ENCODE data around the gene ANXA9.

Gene ANXA9

GRCh38 chr1:150966011-150966410, 16.1 kb upstream of the ANXA9 start:
- Histone ChIP-seq H3K4me1 (ENCODE audit: control insufficient read depth in 1 of 2, insufficient read depth in 2 of 2, low read length in 2 of 2) (peaks cover 8 to 13% of the 10 kb centered on the region in 2 donors), H3K9me3 (ENCODE audit: control insufficient read depth in 1 of 2, low read length in 2 of 2) (no peaks in the 10 kb centered on the region), H3K27me3 (ENCODE audit: control insufficient read depth in 1 of 2, insufficient read depth in 2 of 2, low read length in 2 of 2) (no peaks in the 10 kb centered on the region), H3K27ac (ENCODE audit: low read depth, low read length) (no peak overlapping the region), H3K36me3 (ENCODE audit: control insufficient read depth in 1 of 2, insufficient read depth in 2 of 2, low read length in 2 of 2) (peaks cover 60 to 81% of the 10 kb centered on the region in 2 donors), H3K4me3 (ENCODE audit: low read depth in 1 of 2, low read length in 2 of 2) (no peak overlapping the region), H3K9ac (ENCODE audit: low read depth in 1 of 2, low read length in 2 of 2) (no peak overlapping the region)

- H3K4me1 ChIP-seq (ENCODE audit: control insufficient read depth in 1 of 2, insufficient read depth in 2 of 2, low read length in 2 of 2): peaks cover 27 to 32% of the 10 kb centered on the region in 2 donors
- no peak overlapping the region for H3K27ac ChIP-seq (ENCODE audit: low read depth, low read length)
- H3K4me3 ChIP-seq (ENCODE audit: low read depth in 1 of 2, low read length in 2 of 2): no peak overlapping the region
- no peaks in the 10 kb centered on the region for H3K27me3 ChIP-seq (ENCODE audit: control insufficient read depth in 1 of 2, insufficient read depth in 2 of 2, low read length in 2 of 2)
- H3K9me3 ChIP-seq (ENCODE audit: control insufficient read depth in 1 of 2, low read length in 2 of 2): no peaks in the 10 kb centered on the region
- peaks cover 50 to 64% of the 10 kb centered on the region in 2 donors for H3K36me3 ChIP-seq (ENCODE audit: control insufficient read depth in 1 of 2, insufficient read depth in 2 of 2, low read length in 2 of 2)
- no peak overlapping the region for H3K9ac ChIP-seq (ENCODE audit: low read depth in 1 of 2, low read length in 2 of 2)
These were observed 14.2 kb upstream of the ANXA9 start for GRCh38 chr1:150967936-150968335.

GRCh38 chr1:150968491-150968890, 13.6 kb upstream of the ANXA9 start:
- H3K27ac ChIP-seq (ENCODE audit: low read depth, low read length): no peak overlapping the region

GRCh38 chr1:150969626-150970025, 12.5 kb upstream of the ANXA9 start:
- Histone ChIP-seq H3K27me3 (ENCODE audit: control insufficient read depth in 1 of 2, insufficient read depth in 2 of 2, low read length in 2 of 2) (no peaks in the 10 kb centered on the region), H3K9me3 (ENCODE audit: control insufficient read depth in 1 of 2, low read length in 2 of 2) (no peaks in the 10 kb centered on the region), H3K4me3 (ENCODE audit: low read depth in 1 of 2, low read length in 2 of 2) (no peak overlapping the region), H3K27ac (ENCODE audit: low read depth, low read length) (no peak overlapping the region), H3K36me3 (ENCODE audit: control insufficient read depth in 1 of 2, insufficient read depth in 2 of 2, low read length in 2 of 2) (peaks cover 38 to 47% of the 10 kb centered on the region in 2 donors), H3K4me1 (ENCODE audit: control insufficient read depth in 1 of 2, insufficient read depth in 2 of 2, low read length in 2 of 2) (peaks cover 32 to 40% of the 10 kb centered on the region in 2 donors), H3K9ac (ENCODE audit: low read depth in 1 of 2, low read length in 2 of 2) (no peak overlapping the region)

More at GRCh38 chr1:150968491-150968890, 13.6 kb upstream of the ANXA9 start:
- Histone ChIP-seq H3K9me3 (ENCODE audit: control insufficient read depth in 1 of 2, low read length in 2 of 2) (no peaks in the 10 kb centered on the region), H3K27me3 (ENCODE audit: control insufficient read depth in 1 of 2, insufficient read depth in 2 of 2, low read length in 2 of 2) (no peaks in the 10 kb centered on the region), H3K9ac (ENCODE audit: low read depth in 1 of 2, low read length in 2 of 2) (no peak overlapping the region), H3K36me3 (ENCODE audit: control insufficient read depth in 1 of 2, insufficient read depth in 2 of 2, low read length in 2 of 2) (peaks cover 49 to 58% of the 10 kb centered on the region in 2 donors), H3K4me3 (ENCODE audit: low read depth in 1 of 2, low read length in 2 of 2) (no peak overlapping the region), H3K4me1 (ENCODE audit: control insufficient read depth in 1 of 2, insufficient read depth in 2 of 2, low read length in 2 of 2) (peaks cover 32 to 38% of the 10 kb centered on the region in 2 donors)

- Histone ChIP-seq H3K9ac (ENCODE audit: low read depth in 1 of 2, low read length in 2 of 2) (peak overlapping the region; percentile 3 to 27), H3K4me3 (ENCODE audit: low read depth in 1 of 2, low read length in 2 of 2) (peak overlapping the region; percentile 85 to 96), H3K27ac (ENCODE audit: low read depth, low read length) (no peak overlapping the region), H3K36me3 (ENCODE audit: control insufficient read depth in 1 of 2, insufficient read depth in 2 of 2, low read length in 2 of 2) (peaks cover 28 to 35% of the 10 kb centered on the region in 2 donors), H3K27me3 (ENCODE audit: control insufficient read depth in 1 of 2, insufficient read depth in 2 of 2, low read length in 2 of 2) (no peaks in the 10 kb centered on the region), H3K4me1 (ENCODE audit: control insufficient read depth in 1 of 2, insufficient read depth in 2 of 2, low read length in 2 of 2) (peaks cover 32 to 40% of the 10 kb centered on the region in 2 donors), H3K9me3 (ENCODE audit: control insufficient read depth in 1 of 2, low read length in 2 of 2) (no peaks in the 10 kb centered on the region)
These were observed 11.1 kb upstream of the ANXA9 start for GRCh38 chr1:150970808-150971582.

- H3K27me3 ChIP-seq (ENCODE audit: control insufficient read depth in 1 of 2, insufficient read depth in 2 of 2, low read length in 2 of 2): no peaks in the 10 kb centered on the region
- peak overlapping the region; percentile 85 to 96 for H3K4me3 ChIP-seq (ENCODE audit: low read depth in 1 of 2, low read length in 2 of 2)
- H3K27ac ChIP-seq (ENCODE audit: low read depth, low read length): peak overlapping the region; percentile 41
- no peaks in the 10 kb centered on the region for H3K9me3 ChIP-seq (ENCODE audit: control insufficient read depth in 1 of 2, low read length in 2 of 2)
- H3K9ac ChIP-seq (ENCODE audit: low read depth in 1 of 2, low read length in 2 of 2): peak overlapping the region; percentile 92 to 94
- H3K4me1 ChIP-seq (ENCODE audit: control insufficient read depth in 1 of 2, insufficient read depth in 2 of 2, low read length in 2 of 2): peaks cover 35 to 40% of the 10 kb centered on the region in 2 donors
- peaks cover 20 to 27% of the 10 kb centered on the region in 2 donors for H3K36me3 ChIP-seq (ENCODE audit: control insufficient read depth in 1 of 2, insufficient read depth in 2 of 2, low read length in 2 of 2)
These were observed 10.3 kb upstream of the ANXA9 start for GRCh38 chr1:150971583-150972416.

- peak overlapping the region; percentile 92 to 94 for H3K9ac ChIP-seq (ENCODE audit: low read depth in 1 of 2, low read length in 2 of 2)
- H3K4me3 ChIP-seq (ENCODE audit: low read depth in 1 of 2, low read length in 2 of 2): peak overlapping the region; percentile 85 to 96
- H3K9me3 ChIP-seq (ENCODE audit: control insufficient read depth in 1 of 2, low read length in 2 of 2): no peaks in the 10 kb centered on the region
- H3K4me1 ChIP-seq (ENCODE audit: control insufficient read depth in 1 of 2, insufficient read depth in 2 of 2, low read length in 2 of 2): peaks cover 42 to 47% of the 10 kb centered on the region in 2 donors
- peaks cover 14 to 20% of the 10 kb centered on the region in 2 donors for H3K36me3 ChIP-seq (ENCODE audit: control insufficient read depth in 1 of 2, insufficient read depth in 2 of 2, low read length in 2 of 2)
- H3K27me3 ChIP-seq (ENCODE audit: control insufficient read depth in 1 of 2, insufficient read depth in 2 of 2, low read length in 2 of 2): no peaks in the 10 kb centered on the region
- H3K27ac ChIP-seq (ENCODE audit: low read depth, low read length): peak overlapping the region; percentile 41
These were observed 9.6 kb upstream of the ANXA9 start for GRCh38 chr1:150972417-150972940.

GRCh38 chr1:150973258-150973835, 8.7 kb upstream of the ANXA9 start:
- peak overlapping the region; percentile 92 to 94 for H3K9ac ChIP-seq (ENCODE audit: low read depth in 1 of 2, low read length in 2 of 2)
- H3K4me1 ChIP-seq (ENCODE audit: control insufficient read depth in 1 of 2, insufficient read depth in 2 of 2, low read length in 2 of 2): peaks cover 45 to 50% of the 10 kb centered on the region in 2 donors
- peak overlapping the region; percentile 85 to 96 for H3K4me3 ChIP-seq (ENCODE audit: low read depth in 1 of 2, low read length in 2 of 2)
- no peaks in the 10 kb centered on the region for H3K9me3 ChIP-seq (ENCODE audit: control insufficient read depth in 1 of 2, low read length in 2 of 2)
- peaks cover 6 to 12% of the 10 kb centered on the region in 2 donors for H3K36me3 ChIP-seq (ENCODE audit: control insufficient read depth in 1 of 2, insufficient read depth in 2 of 2, low read length in 2 of 2)
- H3K27me3 ChIP-seq (ENCODE audit: control insufficient read depth in 1 of 2, insufficient read depth in 2 of 2, low read length in 2 of 2): no peaks in the 10 kb centered on the region
- peak overlapping the region; percentile 87 for H3K27ac ChIP-seq (ENCODE audit: low read depth, low read length)

- H3K9me3 ChIP-seq (ENCODE audit: control insufficient read depth in 1 of 2, low read length in 2 of 2): no peaks in the 10 kb centered on the region
- H3K9ac ChIP-seq (ENCODE audit: low read depth in 1 of 2, low read length in 2 of 2): peak overlapping the region; percentile 92 to 94
- no peaks in the 10 kb centered on the region for H3K27me3 ChIP-seq (ENCODE audit: control insufficient read depth in 1 of 2, insufficient read depth in 2 of 2, low read length in 2 of 2)
- peak overlapping the region; percentile 85 to 96 for H3K4me3 ChIP-seq (ENCODE audit: low read depth in 1 of 2, low read length in 2 of 2)
- peaks cover 47 to 52% of the 10 kb centered on the region in 2 donors for H3K4me1 ChIP-seq (ENCODE audit: control insufficient read depth in 1 of 2, insufficient read depth in 2 of 2, low read length in 2 of 2)
- peaks cover 0 to 5% of the 10 kb centered on the region in 2 donors for H3K36me3 ChIP-seq (ENCODE audit: control insufficient read depth in 1 of 2, insufficient read depth in 2 of 2, low read length in 2 of 2)
- H3K27ac ChIP-seq (ENCODE audit: low read depth, low read length): peak overlapping the region; percentile 87
These were observed 8.1 kb upstream of the ANXA9 start for GRCh38 chr1:150973836-150974579.

All from duodenal mucosa (tissue), 2 donors.